ENCODE results near the gene SEC61A1. TPM values are rescaled to one million over a fixed set of nuclear protein-coding genes. Genes with fewer than 3 reads are reported as not detected.
A peak's percentile ranks its signal among the peaks of the same experiment; 100 is the strongest.

SEC61A1 gene
- polyA plus RNA-seq, 2 of the 4 experiments (the other 2 are of a cell fraction) = 93.5 to 180 TPM

DNA sequence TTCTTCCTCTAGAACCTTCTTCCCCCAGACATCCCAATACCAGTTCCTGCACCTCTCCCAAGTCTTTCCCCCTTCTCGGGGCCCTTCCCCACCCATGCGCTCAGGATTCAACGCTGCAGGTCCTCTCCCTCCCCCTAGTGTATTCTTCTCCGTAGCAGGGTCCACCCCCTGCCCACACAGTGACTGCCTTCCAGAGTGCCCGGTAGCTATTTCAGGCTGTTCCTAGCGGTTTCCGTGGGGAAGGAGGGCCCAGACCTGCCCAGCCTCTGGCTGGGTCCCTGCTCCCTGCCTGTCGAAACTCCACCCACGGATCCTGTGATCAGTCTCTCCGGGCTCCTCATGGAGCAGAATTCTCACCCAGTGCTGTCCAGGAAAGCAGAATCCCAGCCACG lies 45.2 kb upstream of the SEC61A1 start:
- ChIA-PET CTCF (interaction anchor here (0.7 kb wide), 1 partner anchor 536 kb away, joined by 3 read pairs; no protein-coding TSS in a partner anchor), POLR2A (interaction anchor here (0.6 kb wide), 1 partner anchor 7 kb away, joined by 3 read pairs; no protein-coding TSS in a partner anchor)
- 71% methylated on average over 7 of the region's 11 CpGs for WGBS (ENCODE audit: missing lambda C conversion rate)
- FAIRE-seq (no peak), ATAC-seq (no peak), DNase-seq (ENCODE audit: low read depth in 1 of 2, low spot score in 1 of 2) (no peak)
- H3K4me1 ChIP-seq = peaks cover 18% of the 10 kb centered on the region; the same call in 2 of the 3 replicates
- TF ChIP-seq CEBPB (IDR thresholded peaks at IDR 0.05) (no peak), GATA3 (IDR thresholded peaks at IDR 0.05; ENCODE audit: borderline replicate concordance) (no peak), POLR2AphosphoS2 (conservative IDR thresholded peaks at IDR 0.05; ENCODE audit: low read length) (no peak), ELK1 (IDR thresholded peaks at IDR 0.05; ENCODE audit: low read depth, low read length) (no peak), RNF2 (IDR thresholded peaks at IDR 0.05; ENCODE audit: borderline replicate concordance, low read depth) (no peak)
- TF ChIP-seq, protein P1, sequence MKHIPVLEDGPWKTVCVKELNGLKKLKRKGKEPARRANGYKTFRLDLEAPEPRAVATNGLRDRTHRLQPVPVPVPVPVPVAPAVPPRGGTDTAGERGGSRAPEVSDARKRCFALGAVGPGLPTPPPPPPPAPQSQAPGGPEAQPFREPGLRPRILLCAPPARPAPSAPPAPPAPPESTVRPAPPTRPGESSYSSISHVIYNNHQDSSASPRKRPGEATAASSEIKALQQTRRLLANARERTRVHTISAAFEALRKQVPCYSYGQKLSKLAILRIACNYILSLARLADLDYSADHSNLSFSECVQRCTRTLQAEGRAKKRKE (CRISPR knock-in tag; IDR thresholded peaks at IDR 0.05; ENCODE audit: low read depth) = no peak
- H3K27ac ChIP-seq = no peak overlapping the region
- no peaks in the 10 kb centered on the region for H3K9me3 ChIP-seq
- no peak overlapping the region for H3K4me2 ChIP-seq
- H3K4me3 ChIP-seq = no peak overlapping the region

DNA sequence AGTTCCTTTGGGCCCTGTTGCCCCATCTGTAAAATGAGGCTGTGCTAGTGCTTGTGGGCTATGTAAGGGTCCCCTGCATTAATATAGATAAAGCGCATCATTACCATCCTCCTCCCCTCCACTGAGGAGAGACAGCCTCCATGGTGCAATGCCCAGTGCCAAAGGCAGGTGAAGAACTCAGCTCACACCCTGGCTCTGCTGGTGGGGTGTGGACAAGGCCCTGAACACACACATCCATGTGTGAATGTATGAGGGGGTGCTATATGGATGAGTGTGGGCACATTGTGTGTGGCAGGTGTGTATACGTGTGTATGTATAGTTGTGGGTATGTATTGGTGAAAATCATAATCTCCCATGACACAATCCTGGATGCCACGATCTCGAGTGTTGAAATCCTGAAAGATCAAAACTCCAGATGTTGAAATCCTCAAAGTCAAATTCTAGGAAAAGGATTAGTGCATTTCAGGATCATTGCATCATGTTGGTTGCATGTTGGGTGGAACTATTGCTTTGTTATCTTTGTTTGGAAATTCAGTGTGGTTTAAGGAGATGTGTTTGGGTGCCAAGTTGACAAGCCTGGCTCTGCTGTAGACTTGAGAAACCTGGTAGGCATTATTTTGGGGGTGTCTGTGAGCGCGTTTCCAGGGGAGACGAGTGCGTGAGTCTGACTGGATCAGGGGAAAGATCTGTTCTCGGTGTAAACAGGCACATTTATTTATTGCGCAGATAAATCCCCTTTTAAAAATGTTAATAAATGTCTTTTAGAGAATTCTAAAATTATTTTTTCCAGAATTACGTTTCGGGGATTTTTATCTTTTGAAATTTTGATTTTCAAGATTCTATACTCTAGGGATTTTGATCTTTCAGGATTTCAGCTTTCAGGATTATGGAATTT lies 42.0 kb upstream of the SEC61A1 start:
- no peaks in the 10 kb centered on the region for H3K9me3 ChIP-seq
- no peak overlapping the region for H3K4me3 ChIP-seq
- WGBS (ENCODE audit: missing lambda C conversion rate) = 80% methylated on average over 12 of the region's 12 CpGs
- H3K4me1 ChIP-seq = peaks cover 18% of the 10 kb centered on the region; the same call in 2 of the 3 replicates
- DNase-seq (ENCODE audit: low read depth in 1 of 2, low spot score in 1 of 2) (peak in 1 of 2 experiments; percentile 14), ATAC-seq (peak in 1 of 2 experiments; percentile 25; a peak in 1 of 6 replicates), FAIRE-seq (no peak)
- ChIA-PET POLR2A (no interaction called here), CTCF (interaction anchor here (0.9 to 2.0 kb wide), 3 partner anchors 11 to 24 kb away, joined by 3 to 6 read pairs (median 4); no protein-coding TSS in a partner anchor)
- TF ChIP-seq EP300 (IDR thresholded peaks at IDR 0.05) (peak in 1 of 2 experiments; percentile 36; a peak in 1 of 5 replicates), RCOR1 (IDR thresholded peaks at IDR 0.05; ENCODE audit: low read depth, low read length) (no peak), CEBPB (IDR thresholded peaks at IDR 0.05) (peak in 1 of 2 experiments; percentile 93; a peak in 2 of 4 replicates), TFCP2L1 (CRISPR knock-in tag; IDR thresholded peaks at IDR 0.05) (no peak)
- TF ChIP-seq, protein P2, sequence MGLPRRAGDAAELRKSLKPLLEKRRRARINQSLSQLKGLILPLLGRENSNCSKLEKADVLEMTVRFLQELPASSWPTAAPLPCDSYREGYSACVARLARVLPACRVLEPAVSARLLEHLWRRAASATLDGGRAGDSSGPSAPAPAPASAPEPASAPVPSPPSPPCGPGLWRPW (IDR thresholded peaks at IDR 0.05) = peak; percentile 89
- TF ChIP-seq, protein P3, sequence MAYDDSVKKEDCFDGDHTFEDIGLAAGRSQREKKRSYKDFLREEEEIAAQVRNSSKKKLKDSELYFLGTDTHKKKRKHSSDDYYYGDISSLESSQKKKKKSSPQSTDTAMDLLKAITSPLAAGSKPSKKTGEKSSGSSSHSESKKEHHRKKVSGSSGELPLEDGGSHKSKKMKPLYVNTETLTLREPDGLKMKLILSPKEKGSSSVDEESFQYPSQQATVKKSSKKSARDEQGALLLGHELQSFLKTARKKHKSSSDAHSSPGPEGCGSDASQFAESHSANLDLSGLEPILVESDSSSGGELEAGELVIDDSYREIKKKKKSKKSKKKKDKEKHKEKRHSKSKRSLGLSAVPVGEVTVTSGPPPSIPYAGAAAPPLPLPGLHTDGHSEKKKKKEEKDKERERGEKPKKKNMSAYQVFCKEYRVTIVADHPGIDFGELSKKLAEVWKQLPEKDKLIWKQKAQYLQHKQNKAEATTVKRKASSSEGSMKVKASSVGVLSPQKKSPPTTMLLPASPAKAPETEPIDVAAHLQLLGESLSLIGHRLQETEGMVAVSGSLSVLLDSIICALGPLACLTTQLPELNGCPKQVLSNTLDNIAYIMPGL (CRISPR knock-in tag; IDR thresholded peaks at IDR 0.05; ENCODE audit: borderline replicate concordance) = no peak
- peak overlapping the region; percentile 48; the same call in 2 of the 3 replicates for H3K4me2 ChIP-seq
- H3K27ac ChIP-seq = peak overlapping the region; percentile 67 to 70; a peak in 5 of 6 replicates

- no peak for FAIRE-seq
- ChIA-PET CTCF (interaction anchor here (0.9 to 2.0 kb wide), 4 partner anchors 10 to 42 kb away, joined by 3 to 6 read pairs (median 4); no protein-coding TSS in a partner anchor), POLR2A (no interaction called here)
- ATAC-seq = peak; percentile 89 to 94
- TF ChIP-seq PHF8 (IDR thresholded peaks at IDR 0.05; ENCODE audit: borderline replicate concordance, low read depth) (no peak), SMC3 (IDR thresholded peaks at IDR 0.05) (peak; percentile 45; the same call in 2 of the 3 replicates), NFE2L2 (conservative IDR thresholded peaks at IDR 0.05; ENCODE audit: low read length) (no peak), MAX (IDR thresholded peaks at IDR 0.05) (no peak), KDM1A (IDR thresholded peaks at IDR 0.05; ENCODE audit: low read depth) (no peak), RAD21 (conservative IDR thresholded peaks at IDR 0.05 in 1 of 2, IDR thresholded peaks at IDR 0.05 in 1 of 2) (peak; percentile 40 to 41; a peak in 3 of 5 replicates)
- TF ChIP-seq, protein P4, sequence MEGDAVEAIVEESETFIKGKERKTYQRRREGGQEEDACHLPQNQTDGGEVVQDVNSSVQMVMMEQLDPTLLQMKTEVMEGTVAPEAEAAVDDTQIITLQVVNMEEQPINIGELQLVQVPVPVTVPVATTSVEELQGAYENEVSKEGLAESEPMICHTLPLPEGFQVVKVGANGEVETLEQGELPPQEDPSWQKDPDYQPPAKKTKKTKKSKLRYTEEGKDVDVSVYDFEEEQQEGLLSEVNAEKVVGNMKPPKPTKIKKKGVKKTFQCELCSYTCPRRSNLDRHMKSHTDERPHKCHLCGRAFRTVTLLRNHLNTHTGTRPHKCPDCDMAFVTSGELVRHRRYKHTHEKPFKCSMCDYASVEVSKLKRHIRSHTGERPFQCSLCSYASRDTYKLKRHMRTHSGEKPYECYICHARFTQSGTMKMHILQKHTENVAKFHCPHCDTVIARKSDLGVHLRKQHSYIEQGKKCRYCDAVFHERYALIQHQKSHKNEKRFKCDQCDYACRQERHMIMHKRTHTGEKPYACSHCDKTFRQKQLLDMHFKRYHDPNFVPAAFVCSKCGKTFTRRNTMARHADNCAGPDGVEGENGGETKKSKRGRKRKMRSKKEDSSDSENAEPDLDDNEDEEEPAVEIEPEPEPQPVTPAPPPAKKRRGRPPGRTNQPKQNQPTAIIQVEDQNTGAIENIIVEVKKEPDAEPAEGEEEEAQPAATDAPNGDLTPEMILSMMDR (IDR thresholded peaks at IDR 0.05) = peak; percentile 44
- 16% methylated on average over 10 of the region's 12 CpGs for WGBS (ENCODE audit: missing lambda C conversion rate)
- Histone ChIP-seq H3K4me3 (no peak overlapping the region), H3K27ac (peak overlapping the region; percentile 65 to 67; a peak in 4 of 6 replicates), H3K9me3 (no peaks in the 10 kb centered on the region), H3K4me1 (peaks cover 18% of the 10 kb centered on the region; the same call in 2 of the 3 replicates), H3K4me2 (peak overlapping the region; percentile 48)
- DNase-seq (ENCODE audit: low read depth in 1 of 2, low spot score in 1 of 2) = peak; percentile 33 to 68
Observed at GRCh38 chr3:128011140-128011539, 41.1 kb upstream of the SEC61A1 start.

All from A549 (cell line).